NCI-H1694 treated with DMSO at 0.1 percent for 48 hours (cell line): ENCODE data around the gene ARHGEF28.
A peak's percentile ranks its signal among the peaks of the same experiment; 100 is the strongest.

Source experiments
- DNase-seq: peaks from one replicate; lab custom pipeline; 2025; lab: John Stamatoyannopoulos, UW

The ARHGEF28 gene

DNA sequence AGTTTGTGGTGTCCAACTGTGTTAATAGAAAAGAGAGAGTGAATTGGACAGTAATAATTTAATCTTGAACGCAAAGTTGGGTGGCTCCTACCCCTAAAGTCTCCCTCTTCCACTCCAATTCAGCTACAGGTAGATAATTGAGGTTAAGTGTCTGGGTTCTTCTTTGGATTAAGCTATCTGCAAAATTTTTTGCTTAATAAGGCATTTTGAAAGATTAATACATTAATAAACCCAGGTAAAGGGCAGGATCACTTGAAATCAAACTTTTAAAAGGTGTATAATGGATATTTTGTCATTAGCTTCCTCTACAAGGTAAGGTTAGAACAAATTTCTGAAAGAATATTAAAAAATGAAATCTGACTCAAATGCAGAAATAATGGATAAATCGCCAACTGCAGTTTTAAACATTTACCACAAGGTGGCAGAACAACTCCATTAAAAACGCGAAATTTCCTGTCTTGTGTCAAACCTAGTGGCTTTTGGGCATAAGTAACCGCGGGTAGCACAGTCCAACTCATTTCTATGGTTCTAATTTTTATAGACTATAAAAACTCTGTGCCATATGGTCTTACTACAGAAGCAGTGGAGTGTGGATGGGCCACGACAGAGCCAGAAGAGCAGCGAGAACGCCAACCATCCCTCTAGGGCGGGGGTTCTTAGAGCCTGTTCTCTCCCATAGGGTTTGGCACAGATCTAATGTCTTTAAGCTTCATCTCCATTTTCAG is 276.5 kb downstream of the ARHGEF28 start:
- peak; percentile 97 for DNase-seq

GRCh38 chr5:73903169-73903568 is 277.2 kb downstream of the ARHGEF28 start:
- DNase-seq: no peak

GRCh38 chr5:73906277-73906676 is 280.3 kb downstream of the ARHGEF28 start:
- DNase-seq: no peak

- DNase-seq: no peak
Observed at GRCh38 chr5:73907164-73907563, 281.2 kb downstream of the ARHGEF28 start.

- DNase-seq: peak; percentile 59
Observed at GRCh38 chr5:73908395-73908794, 282.4 kb downstream of the ARHGEF28 start.

- DNase-seq: no peak
Observed at GRCh38 chr5:73908846-73909245, 282.9 kb downstream of the ARHGEF28 start.

GRCh38 chr5:73909474-73909873 is 283.5 kb downstream of the ARHGEF28 start:
- DNase-seq: no peak

DNA sequence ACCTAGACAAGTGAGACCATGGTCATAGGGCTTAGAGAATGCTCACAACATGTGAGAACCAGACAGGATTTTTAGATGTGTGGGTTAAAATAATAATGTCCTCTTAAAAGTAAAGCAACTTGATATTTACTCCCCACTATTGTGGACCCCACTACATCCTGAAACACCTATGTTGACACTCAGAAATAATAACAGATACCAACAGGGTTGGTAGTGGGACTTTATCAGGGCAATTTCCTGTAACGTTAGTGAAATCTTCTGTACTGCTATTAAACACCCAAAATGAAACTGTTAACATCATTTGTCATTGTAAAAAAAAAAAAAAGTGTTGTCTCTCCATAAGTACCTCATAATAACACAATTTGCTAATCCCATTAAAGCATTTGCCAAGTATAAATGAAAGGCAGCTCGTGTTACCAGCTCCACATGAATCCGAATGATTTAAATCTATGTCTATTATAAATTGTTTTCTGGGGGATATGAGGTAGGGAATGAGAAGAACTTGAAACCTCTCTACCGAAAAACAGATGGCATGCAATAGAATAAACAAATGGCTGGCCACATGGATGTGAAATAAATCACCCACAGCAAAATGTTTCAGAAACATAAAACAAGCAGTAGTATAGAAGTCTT is 285.9 kb downstream of the ARHGEF28 start:
- peak; percentile 96 for DNase-seq

DNA sequence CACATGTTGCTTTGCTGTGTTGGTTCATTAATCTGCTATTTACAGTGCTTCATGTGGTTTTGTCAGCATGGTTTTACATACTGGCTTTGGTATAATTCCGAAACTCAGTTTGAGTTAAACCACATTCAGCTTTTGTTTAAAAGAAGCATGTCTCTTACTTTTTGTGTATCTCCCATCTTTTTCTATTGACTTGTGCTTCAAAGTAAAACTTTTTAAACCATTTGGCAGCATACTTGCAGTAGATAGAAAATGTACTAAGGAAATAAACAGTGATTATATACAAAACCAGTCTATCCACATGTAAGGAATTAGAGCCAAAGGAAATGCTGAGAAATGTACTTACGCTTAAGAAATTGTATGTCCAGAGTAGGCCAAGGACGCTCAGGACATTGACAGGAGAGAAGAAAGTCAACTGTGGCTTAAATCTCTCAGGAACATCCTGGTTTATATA is 286.9 kb downstream of the ARHGEF28 start:
- DNase-seq: no peak

DNA sequence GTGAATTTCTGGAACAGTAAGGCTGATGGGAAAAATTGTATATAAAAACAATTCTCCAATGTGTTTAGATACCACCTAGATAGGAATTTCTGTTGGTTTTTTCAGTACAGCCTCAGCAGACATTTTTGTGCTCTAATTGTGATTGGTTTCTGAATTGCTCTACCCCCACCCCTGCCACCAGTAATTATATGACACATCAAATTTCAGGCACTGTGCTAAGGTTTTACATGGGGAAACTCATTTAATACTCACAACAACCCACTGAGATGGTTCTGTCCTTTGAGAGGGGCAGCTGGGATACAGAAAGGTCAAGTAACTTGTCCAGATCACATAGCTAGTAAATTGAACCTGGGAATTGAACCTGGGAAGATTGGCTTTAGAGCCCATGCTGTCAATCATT is 288.0 kb downstream of the ARHGEF28 start:
- no peak for DNase-seq

DNA sequence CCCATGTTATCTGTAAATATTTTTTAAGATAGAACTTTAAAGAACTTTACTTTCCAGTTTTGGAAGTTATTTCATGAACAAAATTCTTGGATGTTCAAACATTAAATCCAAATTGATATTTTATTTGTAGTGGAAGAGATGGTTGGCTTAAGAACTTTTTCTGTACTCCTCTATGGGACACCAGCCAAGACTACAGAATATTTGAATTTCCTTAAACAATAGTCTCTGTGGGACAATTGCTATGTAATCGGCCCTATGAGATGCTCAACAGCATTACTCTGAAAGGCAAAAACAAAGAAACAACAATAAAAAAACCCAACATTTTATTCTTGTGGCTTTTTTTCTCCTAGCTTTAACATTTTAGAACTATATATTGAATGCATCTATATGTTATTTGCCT is 289.3 kb downstream of the ARHGEF28 start:
- DNase-seq: no peak

GRCh38 chr5:73917433-73917832 is 291.4 kb downstream of the ARHGEF28 start:
- peak; percentile 89 for DNase-seq

DNA sequence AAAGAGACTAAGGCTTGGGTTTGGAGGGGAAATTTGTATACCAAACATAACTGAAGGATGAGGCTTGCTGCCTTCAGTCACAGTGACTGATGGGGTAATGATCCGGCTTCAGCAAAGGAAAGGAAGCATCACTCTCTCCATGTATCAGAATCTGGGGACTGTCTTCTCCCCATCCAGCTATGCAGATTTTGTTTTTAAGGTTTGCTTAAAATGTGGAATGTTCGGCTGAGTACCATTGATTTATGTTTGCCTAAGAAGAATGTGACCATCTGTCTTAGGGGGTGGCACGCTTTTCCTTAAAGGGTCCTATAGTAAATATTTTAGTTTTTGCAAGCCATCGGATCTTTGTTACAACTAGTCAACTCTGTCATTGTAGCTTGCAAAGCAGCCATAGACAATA is 291.9 kb downstream of the ARHGEF28 start:
- DNase-seq: no peak

GRCh38 chr5:73918791-73919221 is 292.8 kb downstream of the ARHGEF28 start:
- DNase-seq: no peak

DNA sequence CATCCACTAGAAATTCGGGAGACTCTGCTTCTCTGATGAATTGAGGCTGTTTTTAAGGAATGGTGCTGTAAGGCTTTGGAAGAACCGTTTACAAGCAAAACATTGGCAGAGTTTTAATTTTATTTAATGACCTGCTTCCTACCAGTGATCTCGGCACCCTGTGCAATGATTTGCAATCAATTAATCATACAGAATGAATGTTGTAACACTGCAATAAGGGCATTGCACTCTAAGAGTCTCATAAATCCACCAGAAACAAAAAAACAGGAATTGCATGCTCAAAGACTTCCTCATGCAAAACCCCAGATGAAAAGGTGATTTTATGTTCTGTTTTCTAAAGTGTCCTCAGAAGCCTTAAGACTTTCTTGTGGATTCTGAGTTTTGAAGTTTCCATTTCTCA is 295.7 kb downstream of the ARHGEF28 start:
- DNase-seq: no peak

DNA sequence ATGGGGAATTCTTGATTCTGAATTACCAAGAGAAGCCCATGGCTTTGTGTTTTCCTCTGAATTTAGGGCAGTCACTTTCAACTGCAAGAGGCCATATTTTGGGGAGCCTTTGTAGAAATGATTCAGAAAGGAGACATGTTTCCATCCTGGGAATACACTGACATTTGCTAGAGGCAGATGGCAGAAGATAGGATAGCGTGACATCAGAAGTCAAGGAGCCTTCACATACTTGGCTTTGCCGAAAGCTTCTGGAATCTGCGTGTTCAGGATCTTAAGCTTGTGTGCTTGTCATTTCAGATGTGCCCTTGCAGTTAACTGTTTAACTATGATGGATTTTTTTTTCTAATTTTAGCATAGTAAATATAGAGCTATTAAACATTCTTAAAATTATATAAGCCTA is 296.2 kb downstream of the ARHGEF28 start:
- DNase-seq: no peak

GRCh38 chr5:73922875-73923557 is 297.0 kb downstream of the ARHGEF28 start:
- DNase-seq: no peak

DNA sequence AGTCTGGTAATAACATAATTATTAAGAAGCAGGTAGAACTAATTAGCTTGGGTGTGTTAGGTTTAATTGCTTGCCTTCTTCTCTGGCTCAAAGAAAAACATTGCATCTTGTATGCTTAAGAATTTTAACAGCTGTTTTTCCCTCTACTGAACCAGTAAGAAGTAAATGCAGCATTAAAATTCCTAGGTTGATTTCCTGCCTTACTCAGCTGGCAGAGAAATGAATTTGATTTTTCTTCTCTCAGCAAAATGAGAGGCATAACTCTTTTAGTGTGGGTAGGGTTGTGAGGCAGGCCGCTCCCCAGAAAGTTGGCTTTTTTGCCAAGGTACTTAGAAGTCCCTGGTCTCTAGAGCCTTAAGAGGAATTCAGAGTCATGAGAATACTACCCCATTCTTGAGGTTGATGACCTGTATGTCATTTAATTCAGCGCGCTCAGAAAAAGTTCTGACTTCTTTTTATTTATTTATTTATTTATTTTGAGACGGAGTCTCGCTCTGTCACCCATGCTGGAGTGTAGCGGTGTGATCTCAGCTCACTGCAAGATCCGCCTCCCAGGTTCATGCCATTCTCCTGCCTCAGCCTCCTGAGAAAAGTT is 302.6 kb downstream of the ARHGEF28 start:
- no peak for DNase-seq

DNA sequence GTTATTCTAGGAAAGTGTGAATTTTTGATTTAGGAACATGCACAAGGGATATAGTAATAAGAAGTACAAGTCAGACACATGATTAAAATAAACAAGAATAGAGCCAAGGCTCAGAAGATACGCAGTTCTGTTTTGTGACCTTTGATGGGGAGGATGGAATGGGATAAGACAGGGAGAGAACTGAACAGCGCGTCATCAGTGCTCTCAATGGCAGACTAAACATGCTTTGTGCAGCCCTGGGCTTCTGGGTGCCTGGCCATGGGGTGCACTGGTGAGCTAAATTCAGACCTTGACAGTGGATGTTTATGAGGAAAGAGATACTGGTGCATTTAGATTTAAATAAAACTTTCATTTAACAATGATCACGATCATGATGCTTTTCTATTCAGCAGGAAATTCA is 309.7 kb downstream of the ARHGEF28 start:
- no peak for DNase-seq

GRCh38 chr5:73938280-73938937 is 312.4 kb downstream of the ARHGEF28 start:
- DNase-seq: no peak

DNA sequence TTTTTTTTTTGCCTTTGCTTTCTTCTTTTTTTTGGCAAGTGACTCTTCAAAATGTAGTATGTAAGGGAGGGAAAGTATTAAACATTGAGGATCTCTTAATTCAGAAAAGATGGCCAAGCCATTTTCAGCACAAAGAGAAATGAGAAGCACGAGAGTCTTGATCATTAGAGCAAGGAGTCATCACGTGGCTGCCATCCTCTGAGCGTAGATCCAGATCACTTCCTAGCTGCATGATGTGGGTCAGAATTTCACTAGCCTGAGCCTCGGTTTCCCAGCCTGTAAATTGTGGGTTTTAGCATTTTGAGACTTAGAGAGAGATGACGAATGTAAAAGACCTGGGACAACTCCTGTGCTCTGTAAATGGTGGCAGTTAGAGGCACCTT is 312.9 kb downstream of the ARHGEF28 start:
- DNase-seq: no peak

GRCh38 chr5:73939557-73939956 is 313.6 kb downstream of the ARHGEF28 start:
- DNase-seq: no peak
